Activated CD4-positive, alpha-beta T cell treated with anti-CD3 and anti-CD28 coated beads, Interleukin-2, amount 50 U/mL, for 1 hour (primary cell): Measurements from ENCODE around the gene SSBP2.
"Not testable (repeated sequence)": the region's sequence is repeated elsewhere in the genome, so short reads cannot be mapped to it uniquely, and the experiment has no call there.

Experiments
- DNase-seq: peaks from one replicate; pipeline ENCODE4 v3.0.0-alpha.2; 2020

The SSBP2 gene

DNA sequence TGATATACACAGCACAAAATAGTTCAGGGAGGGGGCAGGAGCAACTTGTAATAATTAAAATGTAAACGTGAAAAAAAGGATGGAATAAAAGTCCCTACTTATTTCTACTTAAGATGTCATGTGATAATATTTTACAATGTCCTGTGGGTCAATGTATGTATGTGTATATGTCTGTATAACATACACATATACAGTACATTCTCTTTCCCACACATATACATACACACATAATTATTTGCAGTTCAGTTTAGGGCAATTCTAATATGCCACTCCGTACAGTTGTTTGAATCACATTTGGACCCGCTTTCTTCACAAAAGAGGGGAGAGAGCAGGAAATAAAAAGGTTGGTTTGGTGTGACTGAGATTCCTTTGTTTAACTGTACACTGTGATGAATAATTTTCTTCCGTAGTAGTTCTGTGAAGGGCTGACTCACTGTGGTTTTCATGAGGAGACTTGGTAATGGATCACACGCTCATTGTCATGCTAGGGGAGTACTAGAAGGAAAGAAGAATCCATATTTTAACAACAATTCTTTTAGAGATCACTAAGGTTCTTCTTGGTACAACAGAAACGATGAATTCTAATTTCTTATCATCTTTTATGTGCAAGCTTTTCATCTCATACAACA lies 330.7 kb downstream of the SSBP2 start:
- no peak for DNase-seq

- DNase-seq, result no peak
Observed at GRCh38 chr5:81418606-81419005, 332.3 kb downstream of the SSBP2 start.

GRCh38 chr5:81417052-81417451 lies 333.8 kb downstream of the SSBP2 start:
- DNase-seq, result no peak

DNA sequence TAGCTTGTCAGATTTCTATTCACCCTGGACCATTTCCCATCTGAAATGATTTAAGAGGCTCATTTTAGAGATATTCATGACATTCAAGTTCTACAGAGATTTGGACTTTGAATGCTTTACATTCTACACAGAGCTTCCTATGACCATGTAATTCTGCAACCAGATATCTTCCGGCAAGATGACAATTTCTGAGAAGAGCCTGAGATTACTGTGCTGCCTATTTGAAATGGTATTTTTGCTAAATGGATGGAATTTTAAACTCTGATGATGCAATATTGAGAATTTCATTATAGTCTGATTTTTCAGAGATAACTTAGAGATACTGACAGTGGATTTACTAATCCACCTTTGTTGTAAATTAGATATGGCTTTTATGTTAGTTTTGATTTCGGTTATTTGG lies 341.0 kb downstream of the SSBP2 start:
- no peak for DNase-seq

DNA sequence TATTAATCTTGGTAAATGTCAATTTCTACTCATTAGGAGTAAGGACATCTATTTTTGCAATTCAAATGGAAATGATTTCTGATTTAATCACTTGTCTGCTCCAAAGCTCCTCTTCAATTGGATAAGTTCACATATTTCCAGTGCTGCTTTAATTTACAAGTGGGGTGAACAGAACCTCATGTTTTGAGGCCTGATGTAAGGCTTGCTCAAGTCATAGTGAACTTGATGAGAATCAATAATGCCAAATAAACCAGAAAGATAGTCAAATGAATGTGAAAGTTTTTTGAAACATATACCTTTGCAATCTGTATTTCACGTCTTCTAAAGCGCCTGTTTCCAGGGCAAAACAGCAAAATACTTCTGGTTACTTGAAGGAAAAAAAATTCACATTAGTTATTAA lies 341.5 kb downstream of the SSBP2 start:
- DNase-seq, result no peak

GRCh38 chr5:81408496-81408895 lies 342.4 kb downstream of the SSBP2 start:
- no peak for DNase-seq

DNA sequence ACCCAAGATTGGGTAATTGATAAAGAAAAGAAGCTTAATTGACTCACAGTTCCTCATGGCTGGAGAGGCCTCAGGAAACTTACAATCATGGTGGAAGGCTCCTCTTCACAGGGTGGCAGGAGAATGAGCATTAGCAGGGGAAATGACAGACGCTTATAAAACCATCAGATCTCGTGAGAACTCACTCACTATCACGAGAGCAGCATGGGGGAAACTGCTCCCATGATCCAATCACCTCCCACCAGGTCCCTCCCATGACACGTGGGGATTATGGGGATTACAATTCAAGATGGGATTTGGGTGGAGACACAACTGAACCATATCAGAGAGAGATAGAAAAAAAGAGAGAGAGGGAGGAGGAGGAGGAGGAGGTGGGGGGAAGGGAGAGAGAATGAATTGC lies 343.1 kb downstream of the SSBP2 start:
- not testable (repeated sequence) for DNase-seq

DNA sequence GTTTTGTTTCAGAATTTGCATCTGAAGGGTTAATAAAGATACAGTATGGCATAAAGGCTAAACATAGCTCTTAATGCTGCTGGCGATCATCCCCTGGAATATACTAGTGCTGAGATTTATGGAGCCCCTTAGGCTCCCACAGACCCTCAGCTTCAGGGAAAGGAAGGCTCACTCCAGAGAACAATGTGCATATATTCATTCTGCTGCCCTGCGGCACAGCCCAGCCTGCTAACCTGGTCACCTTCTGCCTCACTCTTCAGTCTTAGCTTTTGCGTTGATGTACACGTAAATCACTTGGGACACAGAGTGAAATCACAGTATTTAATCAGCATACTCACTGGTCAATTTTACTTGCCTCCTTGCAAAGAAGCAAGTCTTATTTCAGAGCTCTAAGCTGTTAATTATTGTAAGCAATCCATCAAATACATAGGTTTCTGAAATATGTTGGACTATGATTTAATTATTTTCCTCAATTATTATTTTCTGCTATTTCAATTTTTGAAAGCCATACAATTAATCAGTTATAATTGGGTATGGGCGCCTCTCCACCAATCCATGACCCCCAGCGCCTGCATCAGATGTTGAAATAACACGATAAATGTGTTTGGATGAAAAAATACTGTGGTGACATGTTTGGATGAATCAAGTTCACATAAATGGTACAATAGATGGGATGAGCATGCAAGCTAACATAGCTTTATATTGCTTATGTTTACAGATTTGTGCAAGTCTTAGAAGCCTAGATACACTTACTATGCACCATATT lies 345.6 kb downstream of the SSBP2 start:
- no peak for DNase-seq

DNA sequence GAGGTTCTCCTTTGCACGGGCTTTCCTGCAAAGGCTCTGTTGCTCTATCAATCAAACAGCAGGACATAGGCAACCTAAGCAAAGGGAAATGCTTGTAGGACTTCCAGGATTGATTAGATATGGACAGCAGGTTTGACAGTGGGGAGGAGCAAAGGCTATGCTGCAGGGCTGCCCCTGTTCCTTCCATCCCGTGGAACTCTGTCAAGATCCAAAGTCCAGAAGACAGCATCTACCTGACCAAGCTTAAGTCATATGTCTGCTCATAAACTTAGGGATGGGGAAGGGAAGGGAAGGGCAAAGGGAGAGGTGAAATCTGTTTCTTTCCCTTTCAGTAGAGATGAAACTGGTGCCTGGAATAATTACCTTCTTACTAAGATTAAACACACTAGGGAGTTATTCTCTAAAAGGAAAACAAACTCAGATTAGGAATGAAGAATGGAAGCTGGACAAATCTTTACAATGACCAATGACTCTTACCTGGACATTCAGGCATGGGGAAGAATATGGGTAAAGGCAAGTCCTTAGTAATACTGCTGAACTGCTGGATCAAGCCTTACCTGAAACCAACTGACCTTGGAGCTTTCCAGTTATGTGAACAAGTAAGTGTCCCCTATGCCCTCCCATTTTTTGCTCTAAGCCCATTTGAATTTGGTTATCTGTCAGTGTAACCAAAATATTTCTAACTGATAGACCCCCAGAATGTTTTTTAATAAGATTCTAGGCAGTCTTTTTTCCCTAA lies 348.5 kb downstream of the SSBP2 start:
- DNase-seq, result no peak

GRCh38 chr5:81401266-81401665 lies 349.6 kb downstream of the SSBP2 start:
- DNase-seq, result no peak

- DNase-seq, result no peak
Observed at GRCh38 chr5:81400375-81400774, 350.5 kb downstream of the SSBP2 start.

DNA sequence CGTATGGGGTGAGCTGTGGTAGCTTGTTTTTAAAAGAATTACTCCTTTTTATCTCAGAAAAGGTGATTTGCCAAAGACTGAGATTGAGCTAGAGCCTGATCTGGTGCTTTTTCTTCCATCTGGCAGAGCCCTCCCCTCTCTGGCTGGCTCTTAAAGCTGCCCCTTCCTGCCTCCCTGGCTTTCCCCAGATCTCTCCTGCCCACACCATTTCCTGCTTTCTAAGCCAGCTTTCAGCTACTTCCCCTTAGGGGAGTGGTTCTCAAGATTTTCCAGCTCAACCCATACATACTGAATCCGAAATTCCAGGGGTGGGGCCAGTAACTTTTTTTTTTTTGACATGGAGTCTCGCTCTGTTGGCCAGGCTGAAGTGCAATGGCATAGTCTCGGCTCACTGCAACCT lies 352.2 kb downstream of the SSBP2 start:
- no peak for DNase-seq

- DNase-seq, result no peak
Observed at GRCh38 chr5:81397176-81397575, 353.7 kb downstream of the SSBP2 start.

DNA sequence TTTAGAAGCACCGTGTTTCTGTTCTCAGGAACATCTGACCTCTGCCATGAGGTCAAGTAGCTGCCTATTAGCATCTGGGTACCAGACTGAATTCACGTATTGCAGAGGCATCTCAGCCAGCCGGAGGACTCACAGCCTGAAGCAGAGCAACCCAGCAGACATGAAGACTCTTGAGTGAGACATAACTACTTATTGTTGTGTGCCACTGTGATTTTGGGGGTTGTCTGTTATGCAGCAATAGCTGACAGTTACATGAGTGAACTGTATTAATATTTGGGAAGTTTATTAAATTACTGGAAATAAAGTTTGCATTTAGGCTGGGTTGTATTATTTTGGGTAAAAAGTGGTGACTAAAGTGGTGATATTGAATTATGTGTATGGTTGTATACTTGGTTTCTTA lies 355.6 kb downstream of the SSBP2 start:
- DNase-seq, result no peak

GRCh38 chr5:81393783-81394718 lies 356.8 kb downstream of the SSBP2 start, which contains the start of gene ACOT12:
Gene ACOT12 (minus strand): TSS chr5:81394134. CDS start chr5:81394114, 20 bp downstream.
- no peak for DNase-seq

GRCh38 chr5:81393430-81393782 lies 357.5 kb downstream of the SSBP2 start:
- no peak for DNase-seq

DNA sequence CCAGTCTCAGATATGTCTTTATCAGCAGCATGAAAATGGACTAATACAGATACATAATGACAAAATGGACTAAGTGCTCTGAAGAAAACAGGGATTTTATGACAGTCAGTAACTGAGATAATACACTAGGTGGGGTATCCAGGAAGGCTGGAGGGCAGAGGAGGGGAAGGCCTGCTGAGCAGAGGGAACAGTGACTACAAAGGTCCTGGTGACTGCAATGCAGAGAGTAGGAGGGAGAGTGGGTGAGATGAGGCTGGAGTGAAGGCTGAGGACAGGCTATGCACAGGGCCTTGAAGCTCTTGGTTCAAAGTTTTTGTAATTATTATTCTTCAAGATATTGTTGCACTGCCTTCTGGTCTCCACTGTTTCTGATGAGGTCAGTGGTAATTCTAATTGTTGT lies 361.9 kb downstream of the SSBP2 start:
- DNase-seq, result no peak

GRCh38 chr5:81388169-81388568 lies 362.7 kb downstream of the SSBP2 start:
- no peak for DNase-seq

DNA sequence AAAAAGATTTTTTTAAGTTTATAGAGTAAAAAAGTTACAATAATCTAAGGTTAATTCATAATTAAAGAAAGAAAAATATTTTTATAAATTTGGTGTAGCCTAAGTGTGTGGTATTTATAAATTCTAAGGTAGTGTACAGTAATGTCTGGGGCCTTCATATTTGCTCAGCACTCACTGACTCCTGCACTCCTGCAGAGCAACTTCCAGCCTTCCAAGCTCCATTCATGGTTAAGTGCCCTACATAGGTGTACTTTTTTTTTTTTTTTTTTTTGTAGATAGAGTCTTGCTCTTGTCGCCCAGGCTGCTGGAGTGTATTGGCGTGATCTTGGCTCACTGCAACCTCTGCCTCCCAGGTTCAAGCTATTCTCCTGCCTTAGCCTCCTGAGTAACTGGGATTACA lies 367.0 kb downstream of the SSBP2 start:
- DNase-seq, result no peak

DNA sequence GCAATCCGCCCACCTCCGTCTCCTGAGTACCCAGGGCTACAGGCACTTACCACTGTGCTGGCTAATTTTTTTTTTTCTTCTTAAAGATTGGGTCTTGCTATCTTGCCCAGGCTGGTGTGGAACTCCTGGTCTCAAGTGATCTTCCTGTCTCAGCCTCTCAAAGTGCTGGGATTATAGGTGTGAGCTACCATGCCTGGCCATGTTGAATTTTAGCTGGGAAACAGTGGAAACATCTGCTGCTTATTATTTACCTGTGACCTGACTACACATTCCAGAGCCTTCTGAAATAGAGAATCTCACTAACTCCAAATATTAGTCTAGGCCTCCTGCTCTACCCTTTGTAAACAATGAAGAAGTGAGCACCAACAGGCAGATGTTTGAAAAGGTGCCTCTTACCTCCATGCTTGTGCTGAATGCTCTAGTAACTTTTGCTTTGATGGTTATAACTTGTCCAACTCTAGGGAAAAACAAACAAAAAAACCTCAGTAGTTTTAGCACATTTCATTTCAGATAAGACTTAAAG lies 379.5 kb downstream of the SSBP2 start:
- DNase-seq, result no peak

DNA sequence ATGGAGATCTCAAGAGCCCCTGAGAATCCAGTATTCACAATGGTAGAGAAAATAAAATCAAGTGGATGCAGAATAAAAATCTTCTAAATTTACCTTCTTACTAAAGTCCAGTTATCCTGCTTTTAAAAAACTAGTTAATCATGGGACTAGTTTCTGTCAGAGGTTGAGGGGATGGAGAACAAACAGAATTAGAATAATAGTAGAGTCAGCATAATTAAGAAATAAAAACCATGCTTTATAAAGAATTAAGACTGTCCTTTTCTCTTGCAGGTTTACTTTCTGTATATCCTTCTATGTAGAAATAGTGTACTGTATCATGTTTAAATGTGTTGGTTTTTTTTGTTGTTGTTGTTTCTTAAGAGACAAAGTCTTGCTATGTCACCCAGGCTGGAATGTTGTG lies 380.0 kb downstream of the SSBP2 start:
- DNase-seq, result no peak

- DNase-seq, result no peak
Observed at GRCh38 chr5:81365541-81365940, 385.4 kb downstream of the SSBP2 start.
